WTC11 (cell line): ENCODE results near the gene KRTAP19-4.

Experiments
- NR3C1 ChIP-seq: sonication (generic); formaldehyde crosslinking; conservative IDR thresholded peaks from 2 replicates; pipeline ENCODE4 v1.8.1; 2023; ENCODE audit warnings: low read depth, mild to moderate bottlenecking, missing genetic modification reagents
- SP1 ChIP-seq: sonication (generic); formaldehyde crosslinking; conservative IDR thresholded peaks from 2 replicates; pipeline ENCODE4 v1.8.1; 2022; ENCODE audit warnings: missing genetic modification reagents
- TF ChIP-seq, protein P1 (sequence below): fragments of 200-600 bp; IDR thresholded peaks from 2 replicates; pipeline ENCODE4 v1.8.0; 2022; ENCODE audit warnings: antibody characterized with exemption
- TF ChIP-seq, protein P2 (sequence below): sonication (generic); formaldehyde crosslinking; conservative IDR thresholded peaks from 2 replicates; pipeline ENCODE4 v1.8.1; 2022; ENCODE audit warnings: mild to moderate bottlenecking, missing genetic modification reagents
- TF ChIP-seq, protein P3 (sequence below): sonication (generic); formaldehyde crosslinking; IDR thresholded peaks from 2 replicates; pipeline ENCODE4 v1.8.1; 2023; ENCODE audit warnings: mild to moderate bottlenecking, missing genetic modification reagents, moderate library complexity
- TF ChIP-seq, protein P4 (sequence below): sonication (generic); formaldehyde crosslinking; IDR thresholded peaks from 2 replicates; pipeline ENCODE4 v1.8.1; 2022; ENCODE audit warnings: mild to moderate bottlenecking, moderate library complexity, missing genetic modification reagents
- TF ChIP-seq, protein P5 (sequence below): sonication (generic); formaldehyde crosslinking; IDR thresholded peaks from 2 replicates; pipeline ENCODE4 v1.8.1; 2022; ENCODE audit warnings: low read depth, mild to moderate bottlenecking, moderate library complexity, missing genetic modification reagents, borderline replicate concordance

DNA sequence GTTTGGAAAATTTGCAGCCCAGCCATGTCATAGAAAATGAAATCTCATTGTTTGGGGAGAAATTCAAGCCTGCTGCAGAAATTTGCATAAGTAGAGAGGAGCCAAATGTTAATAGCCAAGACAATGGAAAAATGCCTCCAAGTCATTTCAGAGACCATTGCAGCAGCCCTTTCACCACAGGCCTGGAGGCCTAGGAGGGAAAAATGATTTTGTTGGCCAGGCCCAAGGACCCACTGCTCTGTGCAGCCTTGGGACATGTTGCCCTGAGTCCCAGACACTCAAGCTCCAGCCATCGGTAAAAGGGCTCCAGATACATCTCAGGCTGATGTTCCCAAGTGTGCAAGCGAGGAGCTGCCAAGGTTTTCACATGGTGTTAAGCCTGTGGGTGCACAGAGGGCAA is 10.8 kb downstream of the KRTAP19-4 start:
- TF ChIP-seq, protein P1, sequence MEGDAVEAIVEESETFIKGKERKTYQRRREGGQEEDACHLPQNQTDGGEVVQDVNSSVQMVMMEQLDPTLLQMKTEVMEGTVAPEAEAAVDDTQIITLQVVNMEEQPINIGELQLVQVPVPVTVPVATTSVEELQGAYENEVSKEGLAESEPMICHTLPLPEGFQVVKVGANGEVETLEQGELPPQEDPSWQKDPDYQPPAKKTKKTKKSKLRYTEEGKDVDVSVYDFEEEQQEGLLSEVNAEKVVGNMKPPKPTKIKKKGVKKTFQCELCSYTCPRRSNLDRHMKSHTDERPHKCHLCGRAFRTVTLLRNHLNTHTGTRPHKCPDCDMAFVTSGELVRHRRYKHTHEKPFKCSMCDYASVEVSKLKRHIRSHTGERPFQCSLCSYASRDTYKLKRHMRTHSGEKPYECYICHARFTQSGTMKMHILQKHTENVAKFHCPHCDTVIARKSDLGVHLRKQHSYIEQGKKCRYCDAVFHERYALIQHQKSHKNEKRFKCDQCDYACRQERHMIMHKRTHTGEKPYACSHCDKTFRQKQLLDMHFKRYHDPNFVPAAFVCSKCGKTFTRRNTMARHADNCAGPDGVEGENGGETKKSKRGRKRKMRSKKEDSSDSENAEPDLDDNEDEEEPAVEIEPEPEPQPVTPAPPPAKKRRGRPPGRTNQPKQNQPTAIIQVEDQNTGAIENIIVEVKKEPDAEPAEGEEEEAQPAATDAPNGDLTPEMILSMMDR = no peak
- TF ChIP-seq SP1 (CRISPR knock-in tag) = no peak
- TF ChIP-seq, protein P2, sequence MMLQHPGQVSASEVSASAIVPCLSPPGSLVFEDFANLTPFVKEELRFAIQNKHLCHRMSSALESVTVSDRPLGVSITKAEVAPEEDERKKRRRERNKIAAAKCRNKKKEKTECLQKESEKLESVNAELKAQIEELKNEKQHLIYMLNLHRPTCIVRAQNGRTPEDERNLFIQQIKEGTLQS = no peak
- TF ChIP-seq, protein P3, sequence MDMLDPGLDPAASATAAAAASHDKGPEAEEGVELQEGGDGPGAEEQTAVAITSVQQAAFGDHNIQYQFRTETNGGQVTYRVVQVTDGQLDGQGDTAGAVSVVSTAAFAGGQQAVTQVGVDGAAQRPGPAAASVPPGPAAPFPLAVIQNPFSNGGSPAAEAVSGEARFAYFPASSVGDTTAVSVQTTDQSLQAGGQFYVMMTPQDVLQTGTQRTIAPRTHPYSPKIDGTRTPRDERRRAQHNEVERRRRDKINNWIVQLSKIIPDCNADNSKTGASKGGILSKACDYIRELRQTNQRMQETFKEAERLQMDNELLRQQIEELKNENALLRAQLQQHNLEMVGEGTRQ (CRISPR knock-in tag) = no peak
- TF ChIP-seq, protein P4, sequence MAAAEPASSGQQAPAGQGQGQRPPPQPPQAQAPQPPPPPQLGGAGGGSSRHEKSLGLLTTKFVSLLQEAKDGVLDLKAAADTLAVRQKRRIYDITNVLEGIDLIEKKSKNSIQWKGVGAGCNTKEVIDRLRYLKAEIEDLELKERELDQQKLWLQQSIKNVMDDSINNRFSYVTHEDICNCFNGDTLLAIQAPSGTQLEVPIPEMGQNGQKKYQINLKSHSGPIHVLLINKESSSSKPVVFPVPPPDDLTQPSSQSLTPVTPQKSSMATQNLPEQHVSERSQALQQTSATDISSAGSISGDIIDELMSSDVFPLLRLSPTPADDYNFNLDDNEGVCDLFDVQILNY (CRISPR knock-in tag) = no peak
- TF ChIP-seq NR3C1 (CRISPR knock-in tag) = no peak
- TF ChIP-seq, protein P5, sequence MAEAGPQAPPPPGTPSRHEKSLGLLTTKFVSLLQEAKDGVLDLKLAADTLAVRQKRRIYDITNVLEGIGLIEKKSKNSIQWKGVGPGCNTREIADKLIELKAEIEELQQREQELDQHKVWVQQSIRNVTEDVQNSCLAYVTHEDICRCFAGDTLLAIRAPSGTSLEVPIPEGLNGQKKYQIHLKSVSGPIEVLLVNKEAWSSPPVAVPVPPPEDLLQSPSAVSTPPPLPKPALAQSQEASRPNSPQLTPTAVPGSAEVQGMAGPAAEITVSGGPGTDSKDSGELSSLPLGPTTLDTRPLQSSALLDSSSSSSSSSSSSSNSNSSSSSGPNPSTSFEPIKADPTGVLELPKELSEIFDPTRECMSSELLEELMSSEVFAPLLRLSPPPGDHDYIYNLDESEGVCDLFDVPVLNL (CRISPR knock-in tag) = no peak
